GM12891 (cell line): ENCODE results near the gene XXYLT1.

ENCODE experiments used
- DNase-seq: peaks from one replicate; pipeline ENCODE4 v3.0.0; 2011; ENCODE audit warnings: low spot score; ENCODE audit not compliant: insufficient read length
- FAIRE-seq: peaks from 2 replicates; lab custom pipeline; 2011; peaks lifted over from hg19 to GRCh38; lab: Jason Lieb, UNC
- PAX5 ChIP-seq: IDR thresholded peaks from 2 replicates; pipeline ENCODE4 v1.6.1; 2011; ENCODE audit warnings: low read length, moderate library complexity, mild to moderate bottlenecking; ENCODE audit not compliant: insufficient read depth, severe bottlenecking
- POLR2A ChIP-seq: IDR thresholded peaks from 2 replicates; pipeline ENCODE4 v1.6.1; 2011; ENCODE audit warnings: low read depth, low read length, control low read depth
- POLR2AphosphoS5 ChIP-seq: IDR thresholded peaks from 2 replicates; pipeline ENCODE4 v1.6.1; 2011; ENCODE audit warnings: low read depth, low read length, control low read depth
- POU2F2 ChIP-seq: IDR thresholded peaks from 2 replicates; pipeline ENCODE4 v1.6.1; 2011; ENCODE audit warnings: low read depth, mild to moderate bottlenecking, control low read depth, low read length, moderate library complexity
- SPI1 ChIP-seq: IDR thresholded peaks from 2 replicates; pipeline ENCODE4 v1.6.1; 2011; ENCODE audit warnings: low read depth, low read length, control low read depth
- TAF1 ChIP-seq: IDR thresholded peaks from 2 replicates; pipeline ENCODE4 v1.6.1; 2011; ENCODE audit warnings: low read depth, low read length, control low read depth

XXYLT1 gene

GRCh38 chr3:195087328-195087727 lies 183.6 kb downstream of the XXYLT1 start:
- DNase-seq (no peak), FAIRE-seq (no peak)
- TF ChIP-seq POLR2A (no peak), POU2F2 (no peak), PAX5 (no peak), SPI1 (no peak), POLR2AphosphoS5 (no peak), TAF1 (no peak)

GRCh38 chr3:195086885-195087284 lies 184.1 kb downstream of the XXYLT1 start:
- TF ChIP-seq PAX5 = no peak
- no peak for TF ChIP-seq POLR2AphosphoS5
- no peak for TF ChIP-seq SPI1
- TF ChIP-seq TAF1 = no peak
- no peak for TF ChIP-seq POLR2A
- TF ChIP-seq POU2F2 = no peak
- DNase-seq = no peak
- FAIRE-seq = no peak

GRCh38 chr3:195086341-195086740 lies 184.6 kb downstream of the XXYLT1 start:
- DNase-seq (no peak), FAIRE-seq (no peak)
- TF ChIP-seq TAF1 (no peak), POU2F2 (no peak), POLR2AphosphoS5 (no peak), SPI1 (no peak), PAX5 (no peak), POLR2A (no peak)

GRCh38 chr3:195085356-195086130 lies 185.4 kb downstream of the XXYLT1 start:
- no peak for FAIRE-seq

GRCh38 chr3:195084746-195085145 lies 186.2 kb downstream of the XXYLT1 start:
- FAIRE-seq (no peak), DNase-seq (no peak)
- TF ChIP-seq POLR2AphosphoS5 (no peak), POLR2A (no peak), TAF1 (no peak), POU2F2 (no peak), SPI1 (no peak), PAX5 (no peak)

More at GRCh38 chr3:195085356-195086130, 185.4 kb downstream of the XXYLT1 start:
- TF ChIP-seq PAX5 (no peak), POLR2AphosphoS5 (no peak), POU2F2 (no peak), TAF1 (no peak), SPI1 (no peak), POLR2A (no peak)
- no peak for DNase-seq

- TF ChIP-seq POU2F2 = no peak
- TF ChIP-seq TAF1 = no peak
- TF ChIP-seq POLR2A = no peak
- no peak for TF ChIP-seq PAX5
- TF ChIP-seq SPI1 = no peak
- TF ChIP-seq POLR2AphosphoS5 = no peak
- DNase-seq (no peak), FAIRE-seq (no peak)
These were observed 187.3 kb downstream of the XXYLT1 start for GRCh38 chr3:195083659-195084058.

- FAIRE-seq = no peak
- no peak for TF ChIP-seq POLR2A
- TF ChIP-seq POU2F2 = no peak
- TF ChIP-seq PAX5 = no peak
- no peak for TF ChIP-seq TAF1
- TF ChIP-seq POLR2AphosphoS5 = no peak
- no peak for TF ChIP-seq SPI1
These were observed 188.1 kb downstream of the XXYLT1 start for GRCh38 chr3:195082811-195083210.

GRCh38 chr3:195081242-195081963 lies 189.6 kb downstream of the XXYLT1 start:
- DNase-seq (no peak), FAIRE-seq (no peak)
- no peak for TF ChIP-seq PAX5
- TF ChIP-seq TAF1 = no peak
- no peak for TF ChIP-seq POLR2A
- no peak for TF ChIP-seq POLR2AphosphoS5
- no peak for TF ChIP-seq POU2F2
- TF ChIP-seq SPI1 = no peak

More at GRCh38 chr3:195082811-195083210, 188.1 kb downstream of the XXYLT1 start:
- DNase-seq = no peak

- TF ChIP-seq POLR2AphosphoS5 (no peak), POLR2A (no peak), SPI1 (no peak), TAF1 (no peak), PAX5 (no peak), POU2F2 (no peak)
- DNase-seq (no peak), FAIRE-seq (peak; percentile 43)
These were observed 190.3 kb downstream of the XXYLT1 start for GRCh38 chr3:195080571-195081151.
